GM23338 (cell line): ENCODE data around the gene MPHOSPH9. TPM values are rescaled to one million over a fixed set of nuclear protein-coding genes. Genes with fewer than 3 reads are reported as not detected.

Source experiments
- ATAC-seq: fragments of 200-7000 bp; cut with Tn5 transposase; 3 replicates; pipeline ENCODE4 v1.9.1; 2020
- DNase-seq: peaks from one replicate; pipeline ENCODE4 v3.0.0-alpha.2; 2015; ENCODE audit warnings: low spot score
- H2AFZ ChIP-seq: fragments of 200-600 bp; sonication (generic); 2 replicates; pipeline ENCODE4 v1.8.0; 2016; ENCODE audit warnings: antibody characterized with exemption, mild to moderate bottlenecking, moderate library complexity
- H3F3A ChIP-seq: fragments of 200-600 bp; sonication (generic); replicated peaks from 2 replicates; pipeline ENCODE4 v1.8.0; 2017; ENCODE audit warnings: antibody characterized with exemption, mixed run types, low read depth
- H3K27ac ChIP-seq: fragments of 200-600 bp; sonication (generic); 2 replicates; pipeline ENCODE4 v1.6.1; 2016; ENCODE audit warnings: low read depth
- H3K27me3 ChIP-seq: fragments of 200-600 bp; sonication (generic); 2 replicates; pipeline ENCODE4 v1.8.0; 2016; ENCODE audit warnings: mild to moderate bottlenecking, mixed run types, moderate library complexity; ENCODE audit not compliant: insufficient read depth
- H3K36me3 ChIP-seq: fragments of 200-600 bp; sonication (generic); 2 replicates; pipeline ENCODE4 v1.8.0; 2016; ENCODE audit warnings: mild to moderate bottlenecking; ENCODE audit not compliant: insufficient read depth
- H3K4me1 ChIP-seq: fragments of 200-600 bp; sonication (generic); 2 replicates; pipeline ENCODE4 v1.8.0; 2016; ENCODE audit warnings: mild to moderate bottlenecking, moderate library complexity; ENCODE audit not compliant: insufficient read depth
- H3K4me2 ChIP-seq: fragments of 200-600 bp; sonication (generic); 2 replicates; pipeline ENCODE4 v1.7.1; 2017; ENCODE audit warnings: mixed run types
- H3K4me3 ChIP-seq: fragments of 200-600 bp; sonication (generic); 2 replicates; pipeline ENCODE4 v1.6.1; 2016; ENCODE audit warnings: mixed run types
- H3K79me2 ChIP-seq: fragments of 200-600 bp; sonication (generic); replicated peaks from 2 replicates; pipeline ENCODE4 v1.8.0; 2017; ENCODE audit warnings: mild to moderate bottlenecking; ENCODE audit not compliant: insufficient read depth
- H3K9me2 ChIP-seq: fragments of 200-600 bp; sonication (generic); 2 replicates; pipeline ENCODE4 v1.8.0; 2017; ENCODE audit not compliant: insufficient read depth
- H4K20me1 ChIP-seq: fragments of 200-600 bp; sonication (generic); replicated peaks from 2 replicates; pipeline ENCODE4 v1.8.0; 2017; ENCODE audit warnings: mild to moderate bottlenecking; ENCODE audit not compliant: insufficient read depth
- H3K27ac Mint-ChIP-seq: 2 replicates; pipeline ENCODE4 v1.8.0; 2020; ENCODE audit warnings: inconsistent platforms, mild to moderate bottlenecking, moderate library complexity, mixed read lengths
- H3K27me3 Mint-ChIP-seq: 3 replicates; pipeline ENCODE4 v1.8.0; 2022; ENCODE audit warnings: low read depth, mild to moderate bottlenecking, moderate library complexity, mixed read lengths, inconsistent platforms; ENCODE audit not compliant: insufficient read depth, poor library complexity
- H3K36me3 Mint-ChIP-seq: 3 replicates; pipeline ENCODE4 v1.8.0; 2021; ENCODE audit warnings: low read depth, mild to moderate bottlenecking, inconsistent platforms, moderate library complexity, mixed read lengths
- H3K4me1 Mint-ChIP-seq: 3 replicates; pipeline ENCODE4 v1.8.0; 2020; ENCODE audit warnings: mild to moderate bottlenecking, inconsistent platforms, mixed read lengths
- H3K4me3 Mint-ChIP-seq: 3 replicates; pipeline ENCODE4 v1.8.0; 2021; ENCODE audit warnings: moderate library complexity, mild to moderate bottlenecking, inconsistent platforms, mixed read lengths
- H3K9me3 Mint-ChIP-seq: 3 replicates; pipeline ENCODE4 v1.8.0; 2020; ENCODE audit warnings: moderate library complexity, mild to moderate bottlenecking, inconsistent platforms, mixed read lengths
- CREB1 ChIP-seq: fragments of 250-450 bp; sonication (Bioruptor Pico); IDR thresholded peaks from 2 replicates; pipeline ENCODE4 v1.5.0; 2020; ENCODE audit warnings: low read depth, mild to moderate bottlenecking, moderate library complexity
- CTCF ChIP-seq, 2 experiments: fragments of 200-600 bp in 1 of 2; sonication (generic) in 1 of 2; conservative IDR thresholded peaks; 2 replicates each; pipeline versions ENCODE4 v1.5.1 to v1.6.1; 2016 to 2017; ENCODE audit warnings: antibody characterized with exemption in 2 of 2, low read depth in 2 of 2, mild to moderate bottlenecking in 2 of 2, moderate library complexity in 1 of 2
- ETS1 ChIP-seq: IDR thresholded peaks from 2 replicates; pipeline ENCODE4 v1.6.1; 2016; ENCODE audit warnings: antibody characterized with exemption
- EZH2 ChIP-seq: fragments of 200-600 bp; sonication (generic); IDR thresholded peaks from one replicate; pipeline ENCODE4 v1.8.0; 2017; ENCODE audit warnings: antibody characterized with exemption, mild to moderate bottlenecking, low read depth; ENCODE audit not compliant: unreplicated experiment
- EZH2phosphoT487 ChIP-seq: fragments of 200-600 bp; sonication (generic); IDR thresholded peaks from one replicate; pipeline ENCODE4 v1.8.1; 2018; ENCODE audit warnings: antibody characterized with exemption; ENCODE audit not compliant: unreplicated experiment
- JUNB ChIP-seq: IDR thresholded peaks from one replicate; pipeline ENCODE4 v1.6.1; 2016; ENCODE audit warnings: antibody characterized with exemption; ENCODE audit not compliant: unreplicated experiment
- NANOG ChIP-seq: IDR thresholded peaks from 2 replicates; pipeline ENCODE4 v1.6.1; 2016; ENCODE audit warnings: antibody characterized with exemption, borderline replicate concordance
- POLR2AphosphoS5 ChIP-seq: IDR thresholded peaks from 2 replicates; pipeline ENCODE4 v1.6.1; 2016; ENCODE audit warnings: antibody characterized with exemption, low read depth
- STAT1 ChIP-seq: IDR thresholded peaks from one replicate; pipeline ENCODE4 v1.6.1; 2016; ENCODE audit warnings: antibody characterized with exemption; ENCODE audit not compliant: unreplicated experiment
- ZNF114 ChIP-seq: fragments of 250-450 bp; sonication (Bioruptor Pico); IDR thresholded peaks from 2 replicates; pipeline ENCODE4 v1.5.0; 2020; ENCODE audit warnings: mild to moderate bottlenecking, moderate library complexity
- ZNF331 ChIP-seq: fragments of 250-450 bp; sonication (Bioruptor Pico); IDR thresholded peaks from 2 replicates; pipeline ENCODE4 v1.5.0; 2020; ENCODE audit warnings: low read depth, mild to moderate bottlenecking, moderate library complexity
- ZNF462 ChIP-seq: fragments of 250-450 bp; sonication (Bioruptor Pico); IDR thresholded peaks from 2 replicates; pipeline ENCODE4 v1.5.0; 2020; ENCODE audit warnings: mild to moderate bottlenecking, moderate library complexity
- polyA plus RNA-seq: library from polyadenylated mRNA; unstranded; fragments of >200 nt; fragmentation: Nextera tagmentation; extraction: Ambion mirVana; gene quantifications from 2 replicates; pipeline ENCODE4 v1.2.1, GENCODE V29; 2016
- total RNA-seq: library from RNA; depleted of rRNA; stranded (reverse); fragments of >200 nt; shearing (Covaris generic); gene quantifications from 2 replicates; pipeline ENCODE4 v1.2.3, GENCODE V29; 2014
- TF ChIP-seq, protein P1 (sequence below): IDR thresholded peaks from one replicate; pipeline ENCODE4 v1.6.1; 2018; ENCODE audit warnings: antibody characterized with exemption; ENCODE audit not compliant: unreplicated experiment

The MPHOSPH9 gene
- total and polyA plus RNA-seq, 2 experiments from 2014 or later = 30.5 to 77.9 TPM

DNA sequence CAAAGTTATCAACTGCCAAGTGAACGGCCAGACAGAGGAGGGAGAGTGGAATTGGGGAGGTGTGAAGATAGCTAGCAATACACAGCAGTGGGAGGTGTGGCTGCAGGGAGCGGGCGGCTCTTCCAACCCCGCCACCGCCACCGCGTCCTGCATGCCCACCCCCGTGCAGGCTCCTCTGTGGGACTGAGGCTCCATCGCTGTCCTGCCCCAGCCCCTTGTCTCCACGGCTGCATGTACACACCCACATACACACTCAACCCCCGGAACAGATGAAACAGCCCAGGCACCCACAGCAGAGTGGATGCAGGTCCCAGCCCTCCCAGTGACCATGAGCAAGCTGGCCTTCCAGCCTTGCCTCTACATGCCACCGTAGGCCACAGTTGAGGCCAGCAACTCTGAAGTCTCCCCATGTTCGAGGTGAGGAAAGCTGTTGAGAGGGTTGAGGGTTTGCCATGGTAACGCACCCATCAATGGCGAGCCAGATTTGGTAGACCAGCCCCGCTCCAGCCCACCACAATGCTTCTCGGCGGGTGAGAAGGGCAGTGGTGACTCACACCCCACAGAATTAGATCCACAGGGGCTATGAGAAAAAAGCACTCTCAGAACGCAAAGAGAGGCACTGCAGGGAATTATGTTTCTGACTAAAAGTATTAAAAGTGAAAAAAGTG lies 121.3 kb downstream of the MPHOSPH9 start:
- Mint-ChIP-seq H3K4me1 (peaks cover 10% of the 10 kb centered on the region), H3K9me3 (no peaks in the 10 kb centered on the region), H3K4me3 (no peak overlapping the region), H3K27ac (no peak overlapping the region), H3K27me3 (peaks cover 3% of the 10 kb centered on the region), H3K36me3 (no peaks in the 10 kb centered on the region)
- Histone ChIP-seq H3K36me3 (no peaks in the 10 kb centered on the region), H3F3A (no peaks in the 10 kb centered on the region), H2AFZ (no peak overlapping the region), H3K4me2 (no peak overlapping the region), H3K4me1 (no peaks in the 10 kb centered on the region; the same call in 1 of the 2 replicates), H4K20me1 (no peaks in the 10 kb centered on the region), H3K27ac (no peak overlapping the region), H3K4me3 (no peak overlapping the region), H3K79me2 (no peaks in the 10 kb centered on the region), H3K9me2 (no peaks in the 10 kb centered on the region), H3K27me3 (no peaks in the 10 kb centered on the region)
- TF ChIP-seq CREB1 (CRISPR knock-in tag) (no peak), ZNF462 (CRISPR knock-in tag) (no peak), STAT1 (no peak), CTCF (conservative IDR thresholded peaks at IDR 0.05; ENCODE audit: low read depth in 2 of 2) (no peak), ZNF331 (CRISPR knock-in tag) (no peak), ETS1 (no peak), NANOG (no peak), ZNF114 (CRISPR knock-in tag) (no peak), EZH2 (no peak), EZH2phosphoT487 (no peak), POLR2AphosphoS5 (no peak), JUNB (no peak)
- TF ChIP-seq, protein P1, sequence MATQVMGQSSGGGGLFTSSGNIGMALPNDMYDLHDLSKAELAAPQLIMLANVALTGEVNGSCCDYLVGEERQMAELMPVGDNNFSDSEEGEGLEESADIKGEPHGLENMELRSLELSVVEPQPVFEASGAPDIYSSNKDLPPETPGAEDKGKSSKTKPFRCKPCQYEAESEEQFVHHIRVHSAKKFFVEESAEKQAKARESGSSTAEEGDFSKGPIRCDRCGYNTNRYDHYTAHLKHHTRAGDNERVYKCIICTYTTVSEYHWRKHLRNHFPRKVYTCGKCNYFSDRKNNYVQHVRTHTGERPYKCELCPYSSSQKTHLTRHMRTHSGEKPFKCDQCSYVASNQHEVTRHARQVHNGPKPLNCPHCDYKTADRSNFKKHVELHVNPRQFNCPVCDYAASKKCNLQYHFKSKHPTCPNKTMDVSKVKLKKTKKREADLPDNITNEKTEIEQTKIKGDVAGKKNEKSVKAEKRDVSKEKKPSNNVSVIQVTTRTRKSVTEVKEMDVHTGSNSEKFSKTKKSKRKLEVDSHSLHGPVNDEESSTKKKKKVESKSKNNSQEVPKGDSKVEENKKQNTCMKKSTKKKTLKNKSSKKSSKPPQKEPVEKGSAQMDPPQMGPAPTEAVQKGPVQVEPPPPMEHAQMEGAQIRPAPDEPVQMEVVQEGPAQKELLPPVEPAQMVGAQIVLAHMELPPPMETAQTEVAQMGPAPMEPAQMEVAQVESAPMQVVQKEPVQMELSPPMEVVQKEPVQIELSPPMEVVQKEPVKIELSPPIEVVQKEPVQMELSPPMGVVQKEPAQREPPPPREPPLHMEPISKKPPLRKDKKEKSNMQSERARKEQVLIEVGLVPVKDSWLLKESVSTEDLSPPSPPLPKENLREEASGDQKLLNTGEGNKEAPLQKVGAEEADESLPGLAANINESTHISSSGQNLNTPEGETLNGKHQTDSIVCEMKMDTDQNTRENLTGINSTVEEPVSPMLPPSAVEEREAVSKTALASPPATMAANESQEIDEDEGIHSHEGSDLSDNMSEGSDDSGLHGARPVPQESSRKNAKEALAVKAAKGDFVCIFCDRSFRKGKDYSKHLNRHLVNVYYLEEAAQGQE = no peak
- no peak; the same call in 2 of the 3 replicates for ATAC-seq
- DNase-seq = no peak
